Esophagus muscularis mucosa (tissue), 4 donors: Measurements from ENCODE around the gene WWOX.

Experiments used
- EP300 ChIP-seq: sonication (generic); formaldehyde crosslinking; IDR thresholded peaks from one replicate; pipeline ENCODE4 v1.6.1; 2017; ENCODE audit warnings: antibody characterized with exemption
- POLR2A ChIP-seq: fragments of 450-650 bp; IDR thresholded peaks from one replicate; pipeline ENCODE4 v1.6.1; 2017; ENCODE audit warnings: antibody characterized with exemption, moderate library complexity, mild to moderate bottlenecking, low read depth
- POLR2AphosphoS5 ChIP-seq, 2 donors: sonication (generic); formaldehyde crosslinking; IDR thresholded peaks; one replicate each; pipeline ENCODE4 v1.6.1; 2017; ENCODE audit warnings: antibody characterized with exemption in 2 of 2
- TF ChIP-seq, protein P1 (sequence below), 3 experiments: fragments of 200-600 bp in 2 of 3; fragments of 450-650 bp in 1 of 3; sonication (generic) in 2 of 3; IDR thresholded peaks; one replicate each; pipeline ENCODE4 v1.5.1; 2017 to 2019; ENCODE audit warnings: antibody characterized with exemption in 3 of 3, mild to moderate bottlenecking in 2 of 3, moderate library complexity in 1 of 3

DNA sequence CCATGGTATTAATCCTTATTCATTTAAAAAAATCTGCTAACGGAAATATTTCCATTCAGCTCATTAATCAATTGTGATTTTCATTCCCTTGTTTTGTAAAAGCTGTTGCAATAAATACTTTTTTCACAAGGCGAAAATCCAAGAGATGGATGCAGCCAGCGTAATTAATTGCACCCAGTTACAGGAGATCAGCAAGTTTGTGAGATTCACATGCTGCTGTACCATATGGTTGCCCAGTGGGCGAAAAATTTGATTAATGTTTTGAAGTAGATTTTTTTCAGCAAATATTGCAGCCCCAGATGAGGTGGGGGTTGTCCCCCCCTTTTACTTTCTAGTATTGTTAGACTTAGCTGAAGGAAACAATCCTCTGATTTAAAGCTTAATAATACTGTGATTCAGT is 186.6 kb downstream of the WWOX start:
- TF ChIP-seq, protein P1, sequence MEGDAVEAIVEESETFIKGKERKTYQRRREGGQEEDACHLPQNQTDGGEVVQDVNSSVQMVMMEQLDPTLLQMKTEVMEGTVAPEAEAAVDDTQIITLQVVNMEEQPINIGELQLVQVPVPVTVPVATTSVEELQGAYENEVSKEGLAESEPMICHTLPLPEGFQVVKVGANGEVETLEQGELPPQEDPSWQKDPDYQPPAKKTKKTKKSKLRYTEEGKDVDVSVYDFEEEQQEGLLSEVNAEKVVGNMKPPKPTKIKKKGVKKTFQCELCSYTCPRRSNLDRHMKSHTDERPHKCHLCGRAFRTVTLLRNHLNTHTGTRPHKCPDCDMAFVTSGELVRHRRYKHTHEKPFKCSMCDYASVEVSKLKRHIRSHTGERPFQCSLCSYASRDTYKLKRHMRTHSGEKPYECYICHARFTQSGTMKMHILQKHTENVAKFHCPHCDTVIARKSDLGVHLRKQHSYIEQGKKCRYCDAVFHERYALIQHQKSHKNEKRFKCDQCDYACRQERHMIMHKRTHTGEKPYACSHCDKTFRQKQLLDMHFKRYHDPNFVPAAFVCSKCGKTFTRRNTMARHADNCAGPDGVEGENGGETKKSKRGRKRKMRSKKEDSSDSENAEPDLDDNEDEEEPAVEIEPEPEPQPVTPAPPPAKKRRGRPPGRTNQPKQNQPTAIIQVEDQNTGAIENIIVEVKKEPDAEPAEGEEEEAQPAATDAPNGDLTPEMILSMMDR (IDR thresholded peaks at IDR 0.05) = no peak
- TF ChIP-seq EP300 = no peak
- TF ChIP-seq POLR2A = no peak
- TF ChIP-seq POLR2AphosphoS5 (IDR thresholded peaks at IDR 0.05) = no peak
